Superior temporal gyrus (tissue), 1 donor: ENCODE results near the gene FAN1.

Experiments used
- DNase-seq: peaks from one replicate; pipeline ENCODE4 v3.0.0-alpha.2; 2016; ENCODE audit errors: extremely low spot score

Gene FAN1

DNA sequence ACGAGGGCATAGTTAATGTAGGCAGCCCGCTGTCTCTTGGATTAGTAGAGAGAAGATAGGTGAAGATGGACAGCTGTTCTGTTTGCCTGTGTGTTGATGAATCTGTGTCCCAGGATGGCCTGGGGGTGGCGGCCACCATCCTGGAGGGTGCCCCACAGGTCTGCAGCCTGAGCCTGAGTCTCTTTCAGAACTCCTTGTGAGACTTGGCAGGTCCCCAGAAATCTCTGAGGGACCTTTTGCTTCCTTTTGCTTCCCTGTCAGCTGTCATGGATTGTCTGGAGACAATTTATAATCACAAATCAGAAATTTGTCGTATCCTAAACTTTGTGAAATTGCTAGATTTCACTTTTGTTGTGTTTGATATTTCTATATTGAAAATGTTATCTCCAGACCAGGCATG is 17.4 kb downstream of the FAN1 start:
- DNase-seq, result no peak

DNA sequence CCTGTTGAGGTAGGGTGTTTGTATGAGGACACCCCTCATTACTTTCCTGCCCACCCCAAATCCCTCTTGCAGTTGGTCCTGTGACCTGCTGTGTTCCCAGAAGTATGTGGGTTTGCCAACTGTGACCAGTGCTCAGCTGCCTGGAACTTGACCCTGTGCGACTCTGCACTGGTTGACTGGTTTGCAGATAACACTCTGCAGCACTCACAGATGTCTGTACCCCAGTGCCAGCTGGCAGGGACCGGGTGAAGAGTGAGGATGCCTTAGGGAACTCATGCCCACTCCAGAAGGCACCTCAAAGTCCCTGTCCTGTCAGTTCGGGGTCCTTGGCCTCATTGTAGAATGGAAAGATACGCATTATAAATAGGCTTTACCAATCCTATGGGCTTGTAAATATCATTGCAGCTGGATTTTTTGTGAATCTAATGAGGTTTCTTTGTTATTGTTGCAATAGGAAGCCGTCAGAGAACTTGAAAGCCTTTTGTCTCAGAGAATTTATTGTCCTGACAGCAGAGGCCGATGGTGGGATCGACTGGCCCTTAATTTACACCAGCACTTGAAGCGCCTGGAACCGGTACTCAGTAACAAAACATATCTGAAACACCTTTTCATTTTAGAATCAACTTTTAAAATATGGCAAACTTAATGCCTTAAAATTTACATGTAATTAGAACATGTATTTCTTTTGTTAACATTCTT is 18.2 kb downstream of the FAN1 start:
- DNase-seq, result peak; percentile 85

DNA sequence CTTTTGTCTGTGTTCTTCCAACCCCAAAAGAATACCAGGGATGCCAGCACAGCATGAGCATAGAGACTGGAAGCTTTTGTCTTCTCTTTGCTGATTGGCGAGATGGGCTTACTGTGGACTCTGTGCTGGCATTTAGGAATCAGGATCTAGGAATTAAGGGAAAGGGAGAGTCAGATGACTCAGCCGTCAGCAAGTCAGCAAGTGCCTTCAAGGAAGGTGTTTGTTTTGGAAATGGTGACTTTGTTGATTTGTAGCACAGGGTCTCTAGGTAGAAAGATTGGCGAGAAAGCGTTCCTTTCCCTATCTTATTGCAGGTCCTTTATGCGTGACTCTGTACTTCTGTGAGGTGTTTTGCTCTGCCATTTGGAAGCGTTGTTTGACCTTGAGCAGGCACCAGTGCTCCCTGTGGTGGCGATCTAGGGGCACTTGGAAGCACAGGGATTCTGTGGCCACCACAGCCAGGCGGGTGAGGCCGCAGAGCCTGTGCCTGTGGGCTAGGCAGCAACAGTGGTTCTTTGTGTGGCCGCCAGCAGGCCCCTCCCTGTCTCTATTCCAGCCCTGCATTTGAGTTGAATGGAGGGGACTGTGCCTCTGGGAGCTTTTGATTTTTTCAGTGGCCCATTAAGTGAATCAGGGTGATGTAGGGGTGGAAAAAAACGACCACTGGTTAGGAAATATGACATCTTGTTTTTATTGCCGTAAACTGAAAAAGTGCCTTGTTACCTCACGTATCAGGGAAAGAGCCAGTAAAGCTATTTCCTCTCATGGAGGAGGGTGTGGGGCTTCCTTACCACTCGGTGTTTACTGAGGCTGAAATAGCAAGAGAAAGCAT is 19.0 kb downstream of the FAN1 start:
- peak; percentile 93 for DNase-seq

GRCh38 chr15:30923429-30923828 is 19.7 kb downstream of the FAN1 start:
- peak; percentile 83 for DNase-seq

- DNase-seq, result no peak
Observed at GRCh38 chr15:30924353-30924752, 20.6 kb downstream of the FAN1 start.

DNA sequence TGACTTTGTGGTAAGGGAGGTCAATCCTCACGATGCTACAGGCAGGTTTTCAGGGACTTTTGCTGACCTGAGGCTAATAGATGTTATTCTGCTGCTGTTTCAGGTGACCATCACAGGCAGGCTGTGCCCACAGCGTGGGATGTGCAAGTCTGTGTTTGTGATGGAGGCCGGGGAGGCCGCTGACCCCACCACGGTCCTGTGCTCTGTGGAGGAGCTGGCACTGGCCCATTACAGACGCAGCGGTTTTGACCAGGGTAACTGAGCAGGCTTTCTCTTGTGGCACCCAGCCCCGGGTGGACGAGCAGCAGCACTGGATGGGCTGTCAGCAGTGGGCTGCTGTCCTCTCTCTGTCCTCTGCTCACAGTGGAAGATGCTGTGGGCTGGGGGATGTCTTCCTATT is 22.0 kb downstream of the FAN1 start:
- no peak for DNase-seq

GRCh38 chr15:30926161-30926560 is 22.4 kb downstream of the FAN1 start:
- DNase-seq, result no peak

GRCh38 chr15:30927148-30927761 is 23.5 kb downstream of the FAN1 start:
- no peak for DNase-seq

GRCh38 chr15:30928076-30928475 is 24.4 kb downstream of the FAN1 start:
- DNase-seq, result no peak

- DNase-seq, result no peak
Observed at GRCh38 chr15:30929064-30929669, 25.5 kb downstream of the FAN1 start.

- DNase-seq, result no peak
Observed at GRCh38 chr15:30929982-30930381, 26.3 kb downstream of the FAN1 start.

DNA sequence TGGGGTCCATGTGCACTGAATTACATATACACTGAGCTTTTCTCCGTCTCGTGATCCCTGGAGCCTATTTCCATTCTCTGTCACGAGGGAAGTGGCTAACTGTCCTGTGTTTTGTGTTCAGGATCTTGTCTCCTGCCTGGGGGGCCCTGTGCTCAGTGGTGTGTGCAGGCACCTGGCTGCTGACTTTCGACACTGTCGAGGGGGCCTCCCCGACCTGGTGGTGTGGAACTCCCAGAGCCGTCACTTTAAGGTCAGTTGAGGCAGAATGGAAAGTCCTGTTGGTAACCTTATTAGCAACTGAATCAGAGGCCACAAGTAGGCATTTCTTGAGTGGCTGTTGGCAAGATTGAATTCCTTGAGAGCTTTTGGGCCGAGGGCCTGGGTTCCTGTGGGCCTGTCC is 26.7 kb downstream of the FAN1 start:
- no peak for DNase-seq

GRCh38 chr15:30933293-30933692 is 29.6 kb downstream of the FAN1 start:
- DNase-seq, result no peak

GRCh38 chr15:30939161-30939560 is 35.4 kb downstream of the FAN1 start:
- DNase-seq, result no peak

- no peak for DNase-seq
Observed at GRCh38 chr15:30940359-30940758, 36.6 kb downstream of the FAN1 start.

- DNase-seq, result no peak
Observed at GRCh38 chr15:30941520-30941919, 37.8 kb downstream of the FAN1 start.

GRCh38 chr15:30943654-30944335 is 40.1 kb downstream of the FAN1 start:
- DNase-seq, result no peak

GRCh38 chr15:30953183-30953582 is 49.5 kb downstream of the FAN1 start:
- DNase-seq, result no peak

DNA sequence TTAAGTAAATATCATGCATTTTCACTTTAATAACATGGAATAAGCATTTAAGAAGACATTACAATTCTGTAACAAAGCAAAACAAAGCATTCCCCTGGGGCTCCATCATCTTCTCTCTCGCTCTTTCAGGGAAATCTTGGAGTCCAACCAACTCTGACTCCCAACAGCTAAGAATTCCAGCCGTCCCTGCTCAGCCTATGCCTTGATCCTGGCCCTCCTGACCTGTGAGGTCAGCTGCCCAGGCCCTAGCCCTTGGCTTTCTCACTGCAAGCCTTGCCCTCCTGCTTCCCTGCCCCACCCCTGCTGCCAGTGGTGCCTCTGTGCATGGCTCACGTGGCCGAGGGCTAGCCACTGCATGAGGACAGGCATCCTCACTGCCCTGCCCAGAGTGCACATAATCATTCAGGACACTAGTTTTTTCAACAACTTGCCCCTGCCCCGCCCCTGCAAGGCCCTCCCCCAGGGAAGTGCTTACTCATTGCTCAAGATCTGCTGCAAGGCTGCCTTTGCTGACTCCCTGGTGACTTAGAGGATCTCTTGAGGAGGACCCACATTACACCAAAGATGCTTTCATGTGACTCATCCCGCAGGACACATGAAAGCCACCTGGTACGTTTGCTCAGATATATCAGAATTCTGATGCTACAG is 50.1 kb downstream of the FAN1 start:
- no peak for DNase-seq

DNA sequence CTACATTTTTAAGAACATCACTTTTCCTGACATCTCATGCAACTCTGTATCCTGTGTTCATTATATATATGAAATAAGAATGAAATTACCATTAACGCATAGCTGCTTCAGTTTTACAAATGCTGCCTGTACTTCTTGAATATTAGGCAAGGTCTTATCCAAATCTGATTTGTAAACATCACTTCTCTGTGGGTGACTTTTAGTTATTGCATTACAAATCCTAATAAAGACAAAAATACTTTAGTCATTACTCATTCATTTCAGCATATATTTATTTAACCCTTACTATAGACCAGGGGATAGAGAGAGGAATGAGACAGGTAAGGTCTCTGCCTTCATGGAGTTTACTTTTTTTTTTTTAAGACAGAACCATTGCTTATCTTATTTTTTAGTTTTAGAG is 51.0 kb downstream of the FAN1 start:
- no peak for DNase-seq
